B cell (primary cell): Measurements from ENCODE around the gene LPCAT1.

Experiments
- CTCF ChIP-seq: fragments of 200-600 bp; IDR thresholded peaks from one replicate; pipeline ENCODE4 v1.8.0; 2022; ENCODE audit warnings: antibody characterized with exemption, mild to moderate bottlenecking
- EZH2 ChIP-seq: IDR thresholded peaks from 2 replicates; pipeline ENCODE4 v1.6.1; 2012; ENCODE audit warnings: borderline replicate concordance, low read depth, mild to moderate bottlenecking, moderate library complexity, low read length; ENCODE audit not compliant: insufficient read depth, poor library complexity, severe bottlenecking

DNA sequence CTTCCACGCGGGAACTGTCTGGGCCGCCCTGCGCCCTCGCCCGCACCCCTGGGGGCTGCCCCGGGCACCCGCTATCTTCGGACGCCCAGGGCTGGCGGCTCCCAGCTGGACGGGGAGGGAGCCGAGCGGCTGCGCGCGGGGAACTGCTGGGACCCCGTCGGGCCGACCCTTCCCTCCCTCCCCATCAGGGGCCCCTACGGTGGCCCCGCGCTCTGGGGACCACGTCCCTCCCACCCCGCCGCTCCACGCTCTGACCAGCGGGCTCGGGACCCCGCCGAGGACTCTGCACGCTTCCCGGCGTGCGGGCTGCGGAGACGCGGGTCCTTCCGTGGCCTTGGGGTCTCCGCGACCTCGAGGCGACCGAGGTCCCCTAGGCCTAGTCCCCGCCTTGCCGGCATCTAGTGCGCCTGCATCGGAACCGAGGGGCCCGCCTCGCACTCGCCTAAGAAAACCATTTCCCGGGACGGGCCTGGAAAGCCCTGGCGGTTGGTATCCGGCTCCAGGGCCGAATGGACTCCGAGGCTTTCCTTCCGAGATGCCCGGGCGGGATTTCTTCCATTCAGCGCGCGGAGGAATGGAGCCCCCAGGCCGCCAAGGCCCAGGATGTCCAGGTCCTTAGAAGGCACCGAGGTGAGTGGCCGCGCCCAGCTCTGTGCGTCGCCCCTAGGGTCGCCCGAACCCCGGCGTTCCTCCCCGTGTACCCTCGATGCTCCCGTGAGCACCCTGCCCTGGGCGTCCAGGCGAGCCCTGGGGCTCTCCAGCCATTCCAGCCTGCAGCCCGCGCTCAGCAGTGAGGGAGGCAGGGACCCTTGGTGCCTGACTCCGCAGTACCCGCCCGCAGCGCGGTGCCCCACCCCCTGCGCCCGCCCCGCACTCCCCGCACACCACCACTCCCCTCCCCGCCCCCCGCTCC is 77.8 kb downstream of the LPCAT1 start:
- no peak for TF ChIP-seq EZH2
- no peak for TF ChIP-seq CTCF
